Stimulated activated CD8-positive, alpha-beta memory T cell treated with anti-CD3 and anti-CD28 coated beads, Interleukin-7, amount 100 ng/mL, for 4 hours (primary cell): ENCODE measurements around the gene VSTM1.
"Not testable (repeated sequence)": the region's sequence is repeated elsewhere in the genome, so short reads cannot be mapped to it uniquely, and the experiment has no call there.

ENCODE experiments used
- DNase-seq, 2 donors: peaks; one replicate each; pipeline ENCODE4 v3.0.0-alpha.2; 2020; ENCODE audit warnings: low read depth in 2 of 2

Gene VSTM1, protein sequence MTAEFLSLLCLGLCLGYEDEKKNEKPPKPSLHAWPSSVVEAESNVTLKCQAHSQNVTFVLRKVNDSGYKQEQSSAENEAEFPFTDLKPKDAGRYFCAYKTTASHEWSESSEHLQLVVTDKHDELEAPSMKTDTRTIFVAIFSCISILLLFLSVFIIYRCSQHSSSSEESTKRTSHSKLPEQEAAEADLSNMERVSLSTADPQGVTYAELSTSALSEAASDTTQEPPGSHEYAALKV

GRCh38 chr19:54063350-54064116 is at the start of gene VSTM1:
TSS of gene VSTM1 (minus strand) at chr19:54063897. CDS start at chr19:54063777, 120 bp downstream.
- DNase-seq = no peak

DNA sequence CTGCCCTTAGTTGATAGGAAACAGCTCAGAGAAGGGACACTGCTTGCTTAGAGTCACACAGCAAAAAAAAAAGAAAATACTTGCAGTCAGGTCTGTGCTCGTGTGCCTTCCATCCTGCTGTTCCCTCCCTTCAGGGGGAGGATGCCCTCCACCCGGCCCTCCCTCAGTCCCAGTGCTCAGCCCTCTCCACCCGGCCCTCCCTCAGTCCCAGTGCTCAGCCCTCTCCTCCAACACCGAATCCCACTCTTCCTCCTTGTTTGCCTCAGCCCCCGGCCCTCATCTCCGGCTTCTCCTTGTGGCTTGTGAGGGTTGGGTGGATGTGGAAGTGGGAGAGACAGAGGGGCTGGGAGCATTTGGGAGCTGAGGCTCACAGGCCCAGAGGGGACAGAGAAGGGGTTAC is 46.0 kb upstream of the VSTM1 start:
- DNase-seq = no peak

GRCh38 chr19:54108496-54108895 is 44.8 kb upstream of the VSTM1 start:
- no peak for DNase-seq

DNA sequence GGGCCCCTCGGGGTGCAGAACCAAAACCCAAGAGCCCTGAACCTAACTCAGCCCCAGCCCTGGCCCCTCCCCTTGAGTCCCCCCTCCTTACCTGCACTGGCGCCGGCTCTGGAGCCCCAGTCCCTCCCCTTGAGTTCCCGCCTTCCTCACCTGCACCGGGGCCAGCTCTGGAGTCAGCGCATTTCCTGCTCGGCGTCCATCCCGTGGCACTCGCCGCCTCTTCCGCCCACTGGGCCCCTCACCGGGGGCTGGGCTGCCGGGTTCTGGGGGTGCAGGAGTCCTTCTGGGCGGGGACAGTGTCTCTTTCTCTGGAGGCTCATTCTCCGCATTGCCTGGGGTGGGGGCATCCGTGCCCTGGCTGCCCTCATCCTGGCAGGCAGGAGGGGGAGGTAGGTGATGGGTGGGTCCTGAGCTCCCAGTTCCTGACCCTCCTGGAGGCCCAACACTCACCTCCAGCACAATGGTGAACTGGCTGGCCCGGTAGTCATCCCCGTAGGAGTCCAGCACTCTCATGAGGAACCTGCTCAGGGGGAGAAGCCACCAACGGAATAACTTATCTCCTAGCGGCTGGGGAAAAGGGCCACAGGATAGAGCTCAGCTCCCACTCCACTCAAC is 44.3 kb upstream of the VSTM1 start:
- no peak for DNase-seq

GRCh38 chr19:54106716-54107115 is 43.0 kb upstream of the VSTM1 start:
- DNase-seq = no peak

GRCh38 chr19:54105796-54106195 is 42.1 kb upstream of the VSTM1 start:
- no peak for DNase-seq

DNA sequence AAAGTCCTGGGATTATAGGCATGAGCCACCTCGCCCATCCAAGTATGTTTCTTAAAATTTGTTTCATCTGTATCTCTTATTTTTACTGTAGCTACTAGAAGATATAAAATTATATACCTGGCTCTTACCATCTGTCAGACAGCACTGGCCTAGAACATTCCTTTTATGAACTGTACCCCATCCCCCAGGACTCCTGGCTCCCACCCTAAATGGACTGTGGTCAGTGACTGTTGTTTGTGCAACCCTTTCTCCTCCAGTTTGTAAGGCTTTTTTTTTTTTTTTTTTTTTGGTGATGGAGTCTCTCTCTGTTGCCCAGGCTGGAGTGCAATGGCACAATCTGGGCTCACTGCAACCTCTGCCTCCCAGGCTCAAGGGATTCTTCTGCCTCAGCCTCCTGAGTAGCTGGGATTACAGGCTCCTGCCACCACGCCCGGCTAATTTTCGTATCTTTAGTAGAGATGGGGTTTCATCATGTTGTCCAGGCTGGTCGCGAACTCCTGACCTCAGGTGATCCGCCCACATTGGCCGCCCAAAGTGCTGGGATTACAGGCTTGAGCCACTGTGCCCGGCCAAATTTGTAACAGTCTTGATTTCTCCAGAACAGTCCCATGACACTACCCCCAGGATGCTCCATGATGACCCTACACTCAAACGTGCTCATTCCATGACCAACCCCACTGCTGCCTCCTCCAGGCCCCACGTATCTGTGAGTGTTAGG is 41.5 kb upstream of the VSTM1 start:
- no peak for DNase-seq

GRCh38 chr19:54102421-54103169 is 38.9 kb upstream of the VSTM1 start, which contains the start of gene NDUFA3:
TSS of gene NDUFA3 (plus strand) at chr19:54102855. CDS start at chr19:54102879, 24 bp downstream.
- DNase-seq = peak; percentile 94 to 98

- no peak for DNase-seq
These were observed 36.9 kb upstream of the VSTM1 start, which contains the start of gene OSCAR for GRCh38 chr19:54100561-54100960. TSS of gene OSCAR (minus strand) at chr19:54100803. CDS start at chr19:54100792, 11 bp downstream.

- not testable (repeated sequence) for DNase-seq
These were observed 36.2 kb upstream of the VSTM1 start for GRCh38 chr19:54099903-54100255.

GRCh38 chr19:54099190-54099902 is 35.6 kb upstream of the VSTM1 start:
- no peak for DNase-seq

DNA sequence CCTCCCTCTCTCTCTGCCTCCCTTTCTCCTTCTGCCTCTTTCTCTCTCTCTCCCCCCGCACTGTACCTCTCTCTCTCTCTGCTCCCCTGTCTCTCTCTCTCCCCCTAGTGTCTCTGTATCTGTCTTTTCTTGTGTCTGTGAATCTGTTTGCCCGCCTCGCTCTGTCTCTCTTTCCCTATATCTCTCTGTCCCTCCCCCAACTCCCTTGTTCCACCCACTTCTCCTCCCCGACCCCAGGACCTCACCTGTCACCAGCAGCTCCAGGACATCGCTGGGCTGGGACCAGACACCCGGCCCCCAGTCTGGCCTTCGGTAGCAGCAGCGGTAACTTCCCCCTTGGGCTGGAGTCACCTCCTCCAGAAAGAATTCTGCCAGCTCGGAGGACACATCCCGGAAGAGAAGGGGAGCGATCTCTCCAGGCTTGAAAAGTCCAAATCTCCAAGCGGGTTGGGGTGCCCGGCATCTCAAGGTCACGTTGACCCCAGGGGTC is 33.0 kb upstream of the VSTM1 start:
- DNase-seq = no peak

DNA sequence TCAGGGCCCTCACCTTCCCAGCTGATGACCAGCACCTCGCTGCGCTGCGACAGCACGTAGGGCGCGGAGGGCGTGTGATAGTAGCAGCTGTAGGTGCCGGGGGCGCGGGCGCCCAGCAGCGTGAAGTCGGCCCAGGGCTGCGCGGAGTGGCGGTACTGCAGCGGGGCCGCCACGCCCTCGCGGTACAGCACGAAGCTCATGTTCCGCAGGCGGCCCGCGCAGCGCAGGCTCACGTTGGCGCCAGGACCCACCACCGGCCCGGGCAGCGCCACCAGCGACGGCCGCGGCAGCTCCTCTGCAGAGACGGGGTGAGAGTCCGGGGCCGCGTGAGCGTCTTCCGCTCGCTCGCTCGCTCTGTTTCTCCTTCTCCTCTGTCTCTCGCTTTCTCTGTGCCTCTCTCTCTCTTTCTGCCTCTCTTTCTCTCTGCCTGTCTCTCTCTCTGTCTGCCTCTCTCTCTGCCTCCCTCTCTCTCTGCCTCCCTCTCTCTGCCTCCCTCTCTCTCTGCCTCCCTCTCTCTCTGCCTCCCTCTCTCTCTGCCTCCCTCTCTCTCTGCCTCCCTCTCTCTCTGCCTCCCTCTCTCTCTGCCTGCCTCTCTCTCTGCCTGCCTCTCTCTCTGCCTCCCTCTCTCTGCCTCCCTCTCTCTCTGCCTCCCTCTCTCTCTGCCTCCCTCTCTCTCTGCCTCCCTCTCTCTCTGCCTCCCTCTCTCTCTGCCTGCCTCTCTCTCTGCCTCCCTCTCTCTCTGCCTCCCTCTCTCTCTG is 32.3 kb upstream of the VSTM1 start:
- DNase-seq = peak in 1 of 2 donors; percentile 53

GRCh38 chr19:54095136-54095858 is 31.6 kb upstream of the VSTM1 start:
- no peak for DNase-seq

DNA sequence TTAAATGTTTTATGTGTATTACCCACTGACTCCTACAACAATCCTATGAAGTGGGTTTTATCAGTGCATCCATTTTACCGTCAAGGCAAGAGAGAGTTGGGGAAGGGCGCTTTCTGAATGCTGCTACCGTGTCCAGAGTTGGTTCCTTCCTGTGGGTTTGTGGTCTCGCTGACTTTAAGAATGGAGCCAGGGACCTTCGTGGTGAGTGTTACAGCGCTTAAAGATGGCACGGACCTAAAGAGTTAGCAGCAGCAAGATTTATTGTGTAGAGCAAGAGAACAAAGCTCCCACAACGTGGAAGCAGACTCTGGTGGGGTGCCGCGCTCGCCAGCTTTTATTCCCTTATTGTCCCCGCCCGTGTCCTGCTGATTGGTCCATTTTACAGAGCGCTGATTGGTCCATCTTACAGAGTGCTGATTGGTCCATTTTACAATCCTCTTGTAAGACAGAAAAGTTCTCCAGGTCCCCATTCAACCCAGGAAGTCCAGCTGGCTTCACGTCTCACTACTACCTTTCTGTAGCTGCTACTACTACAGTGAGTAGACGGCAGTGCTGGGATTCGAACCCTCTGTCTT is 30.8 kb upstream of the VSTM1 start:
- no peak for DNase-seq

- DNase-seq = no peak
These were observed 20.7 kb upstream of the VSTM1 start for GRCh38 chr19:54084410-54084809.

DNA sequence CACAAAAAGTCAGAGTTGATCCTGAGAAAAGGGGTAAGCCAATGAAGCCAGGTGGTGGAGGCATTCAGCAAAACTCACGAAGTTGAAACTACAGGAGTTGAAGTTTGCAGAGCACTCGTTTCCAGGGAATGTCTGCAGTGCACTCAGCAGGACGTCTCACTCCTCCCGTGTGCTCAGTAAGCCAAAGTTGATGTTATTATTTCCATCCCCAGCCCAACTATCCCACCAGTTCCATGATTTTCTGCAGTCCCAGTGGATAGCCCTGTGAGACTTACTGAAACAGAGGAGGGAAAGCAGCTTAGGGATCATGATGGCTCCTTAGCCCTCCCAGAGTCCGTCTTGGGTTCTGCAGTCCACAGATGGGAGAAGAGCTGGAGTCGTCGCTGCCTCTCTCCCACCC is 17.3 kb upstream of the VSTM1 start, which contains the start of gene TARM1:
Gene TARM1, minus strand, starts transcription at position 334 of the 400 bp plus-strand sequence. Its CDS starts 25 bp downstream, at position 309.
- DNase-seq = no peak

GRCh38 chr19:54077334-54077733 is 13.6 kb upstream of the VSTM1 start:
- DNase-seq = no peak

DNA sequence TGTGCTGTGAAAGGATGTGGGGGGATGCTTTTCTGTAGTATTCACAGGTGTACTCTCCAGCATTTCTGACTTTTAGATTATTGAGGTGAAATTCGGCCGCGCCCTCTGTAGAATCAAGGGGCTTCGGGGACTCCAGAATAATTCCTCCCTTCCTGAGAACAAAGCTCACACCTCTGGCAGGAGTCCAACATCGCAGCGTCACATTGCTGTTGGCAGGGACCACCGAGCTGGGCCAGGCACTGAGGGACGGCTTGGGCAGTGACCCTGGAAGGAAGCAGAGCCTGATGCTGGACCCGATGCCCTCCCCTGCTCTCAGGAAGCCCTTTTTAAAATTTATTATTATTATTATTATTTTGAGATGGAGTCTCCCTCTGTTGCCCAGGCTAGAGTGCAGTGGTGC is 11.2 kb upstream of the VSTM1 start:
- DNase-seq = no peak
